Measurements from ENCODE around the gene ALPK1.

GRCh38 chr4:112352736-112353135 is 55.6 kb downstream of the ALPK1 start:
- TF ChIP-seq POLR2A (IDR thresholded peaks at IDR 0.05; ENCODE audit: control extremely low read depth in 1 of 2, low read depth in 2 of 2, low read length in 2 of 2) (no peak), RNF2 (IDR thresholded peaks at IDR 0.05; ENCODE audit: borderline replicate concordance, low read depth, low read length, missing control alignments, poor library complexity, severe bottlenecking) (no peak)
